Fibroblast of skin of left biceps (primary cell): ENCODE results near the gene H6PD.

Experiments used
- DNase-seq, 2 experiments: peaks; one replicate each; pipeline ENCODE4 v3.0.0-alpha.2; 2013; ENCODE audit warnings: low read depth in 2 of 2

The H6PD gene, protein sequence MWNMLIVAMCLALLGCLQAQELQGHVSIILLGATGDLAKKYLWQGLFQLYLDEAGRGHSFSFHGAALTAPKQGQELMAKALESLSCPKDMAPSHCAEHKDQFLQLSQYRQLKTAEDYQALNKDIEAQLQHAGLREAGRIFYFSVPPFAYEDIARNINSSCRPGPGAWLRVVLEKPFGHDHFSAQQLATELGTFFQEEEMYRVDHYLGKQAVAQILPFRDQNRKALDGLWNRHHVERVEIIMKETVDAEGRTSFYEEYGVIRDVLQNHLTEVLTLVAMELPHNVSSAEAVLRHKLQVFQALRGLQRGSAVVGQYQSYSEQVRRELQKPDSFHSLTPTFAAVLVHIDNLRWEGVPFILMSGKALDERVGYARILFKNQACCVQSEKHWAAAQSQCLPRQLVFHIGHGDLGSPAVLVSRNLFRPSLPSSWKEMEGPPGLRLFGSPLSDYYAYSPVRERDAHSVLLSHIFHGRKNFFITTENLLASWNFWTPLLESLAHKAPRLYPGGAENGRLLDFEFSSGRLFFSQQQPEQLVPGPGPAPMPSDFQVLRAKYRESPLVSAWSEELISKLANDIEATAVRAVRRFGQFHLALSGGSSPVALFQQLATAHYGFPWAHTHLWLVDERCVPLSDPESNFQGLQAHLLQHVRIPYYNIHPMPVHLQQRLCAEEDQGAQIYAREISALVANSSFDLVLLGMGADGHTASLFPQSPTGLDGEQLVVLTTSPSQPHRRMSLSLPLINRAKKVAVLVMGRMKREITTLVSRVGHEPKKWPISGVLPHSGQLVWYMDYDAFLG

DNA sequence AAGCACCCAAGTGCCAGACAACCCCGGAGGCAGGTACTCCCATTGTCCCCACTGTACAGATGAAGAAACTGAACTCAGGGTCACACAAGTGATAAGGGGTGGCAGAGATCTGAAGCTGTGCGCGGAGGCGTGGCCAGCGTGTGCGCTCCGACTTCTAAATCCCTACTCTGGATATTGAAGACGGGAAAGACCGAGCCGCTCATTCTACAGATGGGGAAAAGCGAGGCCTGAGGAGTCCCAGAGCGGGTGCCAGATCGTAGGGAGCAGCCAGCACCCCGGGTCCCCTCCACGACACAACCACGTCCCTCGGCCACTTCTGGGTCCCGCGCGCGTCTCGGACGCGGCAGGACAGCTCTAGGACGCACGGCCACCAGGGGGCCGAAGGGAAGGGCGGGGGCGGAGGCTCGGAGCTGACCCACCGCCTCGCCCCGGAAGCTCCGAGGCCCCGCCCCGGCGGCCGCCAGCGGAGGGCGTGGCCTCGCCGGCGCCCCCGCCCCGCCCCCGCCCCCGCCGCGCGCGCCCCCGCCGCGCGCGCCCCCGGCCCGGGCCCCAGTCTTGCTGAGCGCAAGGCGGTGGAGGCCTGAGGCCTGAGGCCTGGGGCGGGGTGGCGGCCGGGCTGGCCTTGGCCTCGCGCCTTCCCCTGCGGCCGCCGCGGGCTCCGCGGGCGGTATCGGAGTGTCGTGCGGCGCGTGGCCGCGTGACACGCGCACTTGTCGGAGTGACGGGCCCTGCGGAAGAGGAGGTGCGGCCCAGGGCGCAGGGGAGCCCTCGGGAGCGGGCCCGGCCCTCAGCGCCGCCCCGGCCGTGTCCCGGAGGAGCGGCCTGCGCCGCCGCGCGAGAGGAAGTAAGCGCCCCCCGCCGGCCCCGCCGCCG lies at the start of gene H6PD:
TSS of gene H6PD (plus strand) at position 552 of the 873 bp plus-strand sequence. CDS start 10,161 bp downstream, outside the sequence.
- peak; percentile 32 to 40 for DNase-seq

DNA sequence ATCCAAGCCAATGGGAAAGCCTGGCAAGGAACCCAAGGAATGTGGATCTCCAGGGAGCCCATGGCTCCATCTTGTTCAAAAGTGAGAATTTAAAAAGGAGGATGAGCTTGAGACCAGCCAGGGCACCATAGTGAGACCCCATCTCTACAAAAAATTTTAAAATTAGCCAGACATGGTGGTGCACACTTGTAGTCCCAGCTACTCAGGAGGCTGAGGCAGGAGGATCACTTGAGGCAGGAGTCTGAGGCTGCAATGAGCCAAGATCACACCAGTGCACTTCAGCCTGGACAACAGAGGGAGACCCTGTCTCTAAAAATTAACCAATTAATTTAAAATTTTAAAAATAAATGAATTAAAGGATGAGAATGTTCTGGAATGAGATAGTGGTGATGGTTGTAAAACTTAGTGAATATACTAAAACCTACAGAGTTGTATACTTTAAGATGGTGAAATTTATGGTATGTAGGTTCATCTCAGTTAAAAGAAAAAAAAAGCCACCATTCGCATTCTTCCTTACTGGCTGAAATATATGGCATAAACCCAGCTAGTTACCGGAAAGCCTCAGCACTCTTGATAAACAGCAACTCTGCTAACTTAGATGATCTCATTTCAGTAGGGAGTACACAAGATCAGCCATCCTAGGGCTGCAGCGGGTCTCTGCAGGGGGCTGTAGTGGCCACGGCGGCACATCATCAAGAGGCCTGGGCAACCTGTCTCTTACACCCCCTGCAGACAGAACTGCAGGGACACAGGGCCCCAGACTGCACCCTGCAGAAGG lies 48.3 kb upstream of the H6PD start:
- DNase-seq: no peak

DNA sequence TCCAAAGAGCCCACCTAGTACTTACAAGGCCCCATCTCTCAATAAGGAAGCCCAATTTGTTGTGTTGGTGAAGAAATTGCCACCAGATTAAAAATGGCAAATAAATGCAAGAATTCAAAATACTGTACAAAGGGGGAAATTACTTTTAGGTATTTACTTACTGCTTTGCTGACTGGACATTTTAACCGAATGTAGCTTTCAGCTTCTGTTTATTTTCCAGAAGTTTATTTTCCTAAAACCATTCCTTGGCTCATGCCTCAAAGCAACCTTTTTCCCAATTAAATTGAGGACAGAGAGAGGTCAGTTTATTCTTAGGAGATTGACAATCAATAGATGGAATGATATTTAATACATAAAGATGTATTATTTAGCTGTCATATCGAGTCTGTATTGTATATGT lies 47.6 kb upstream of the H6PD start:
- no peak for DNase-seq

DNA sequence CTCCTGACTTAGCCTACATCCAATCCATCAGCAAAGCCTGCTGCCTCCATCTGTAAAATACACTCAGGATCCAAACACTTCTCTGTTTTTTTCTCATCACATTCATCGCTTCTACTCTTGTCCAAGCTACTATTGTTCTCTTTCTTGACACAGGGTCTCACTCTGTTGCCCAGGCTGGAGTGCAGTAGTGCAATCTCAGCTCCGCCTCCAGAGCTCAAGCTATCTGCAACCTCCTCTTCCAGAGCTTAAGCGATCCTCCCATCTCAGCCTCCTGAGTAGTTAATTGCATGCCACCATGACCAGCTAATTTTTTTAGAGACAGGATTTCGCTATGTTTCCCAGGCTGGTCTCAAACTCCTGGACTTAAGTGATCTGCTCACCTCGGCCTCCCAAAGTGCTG lies 44.3 kb upstream of the H6PD start:
- no peak for DNase-seq

DNA sequence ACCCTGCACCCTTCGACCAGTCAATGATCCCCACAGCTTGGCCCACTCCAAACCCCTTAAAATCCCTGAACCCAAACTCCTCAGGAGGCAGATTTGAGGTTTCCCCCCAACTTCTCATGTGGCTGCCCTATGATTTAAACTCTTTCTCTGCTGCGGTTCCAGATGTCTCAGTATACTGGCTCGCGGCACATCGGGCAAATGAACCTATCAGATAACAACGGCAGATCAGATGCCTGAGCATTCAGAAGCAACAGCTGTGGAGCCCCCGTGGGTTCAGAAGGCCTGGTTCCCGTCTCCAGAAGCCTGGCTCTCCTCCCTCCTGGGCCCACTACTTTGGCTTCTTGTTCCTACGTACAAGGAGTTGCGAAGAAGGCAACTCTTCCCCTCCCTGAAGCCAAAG lies 43.3 kb upstream of the H6PD start:
- DNase-seq: no peak

DNA sequence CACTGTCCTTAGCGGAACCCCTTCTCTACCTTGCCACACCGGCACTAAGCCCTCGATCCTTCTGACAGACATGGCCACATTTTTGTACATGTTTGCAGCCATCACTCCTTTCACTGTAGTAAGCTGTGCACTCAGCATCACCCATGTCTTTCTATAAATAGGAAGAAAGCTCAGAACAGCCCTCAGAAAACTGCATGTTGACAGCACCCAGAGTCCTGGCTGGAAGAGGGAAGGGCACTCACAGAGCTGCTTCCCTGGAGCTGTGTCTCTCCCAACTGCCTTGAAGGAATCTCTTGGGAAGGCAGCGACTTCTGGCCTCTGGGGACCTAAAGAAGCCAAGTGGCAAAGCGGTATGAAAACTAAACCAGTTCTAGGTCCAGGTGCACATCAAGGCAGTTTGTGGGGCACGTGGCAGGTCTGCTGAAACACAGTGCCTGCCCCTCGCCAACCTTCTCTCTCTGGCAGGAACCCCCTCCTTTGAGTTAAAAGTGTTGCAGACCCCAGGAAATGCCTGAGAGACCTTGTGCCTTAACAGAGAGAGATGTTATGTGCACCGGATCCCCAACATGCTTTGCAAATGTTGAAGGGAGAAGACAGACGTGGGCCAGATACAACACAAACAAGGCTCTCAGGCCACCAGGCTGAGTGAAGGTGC lies 41.9 kb upstream of the H6PD start:
- DNase-seq: no peak

DNA sequence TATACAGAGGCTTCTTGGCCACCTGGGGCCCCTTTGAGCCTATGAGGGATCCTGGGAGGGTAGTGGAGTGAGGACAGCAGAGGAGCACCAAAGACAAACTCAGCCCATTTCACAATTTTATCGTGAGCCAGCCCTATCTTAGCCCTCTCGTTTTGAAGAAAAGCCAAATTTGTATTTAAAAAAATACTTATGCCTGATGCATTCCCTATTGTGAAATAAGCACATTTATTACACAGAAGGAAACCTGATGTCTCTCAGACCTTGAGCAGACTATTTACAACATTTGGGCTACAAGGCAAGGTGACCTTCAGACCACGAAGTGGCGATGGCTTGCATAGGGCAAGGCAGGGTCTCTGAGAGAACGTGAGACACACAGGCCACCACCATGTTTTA lies 41.3 kb upstream of the H6PD start:
- no peak for DNase-seq

DNA sequence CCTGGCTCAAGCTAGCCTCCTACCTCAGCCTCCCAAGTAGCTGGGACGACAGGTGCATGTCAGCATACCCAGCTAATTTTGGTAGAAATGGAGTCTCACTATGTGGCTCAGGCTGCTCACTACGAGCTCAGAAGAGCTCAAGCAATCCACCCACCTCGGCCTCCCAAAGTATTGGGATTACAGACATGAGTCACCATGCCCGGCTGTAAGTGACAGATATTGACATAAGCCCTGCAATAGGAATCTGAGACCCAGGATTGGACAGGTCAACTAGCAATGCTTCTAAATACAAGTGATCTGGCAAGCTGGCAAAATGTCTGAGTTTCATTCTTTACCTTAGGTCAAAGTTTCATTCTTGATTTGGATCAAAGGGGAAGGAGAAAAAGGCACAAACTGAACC lies 40.5 kb upstream of the H6PD start:
- DNase-seq: no peak

DNA sequence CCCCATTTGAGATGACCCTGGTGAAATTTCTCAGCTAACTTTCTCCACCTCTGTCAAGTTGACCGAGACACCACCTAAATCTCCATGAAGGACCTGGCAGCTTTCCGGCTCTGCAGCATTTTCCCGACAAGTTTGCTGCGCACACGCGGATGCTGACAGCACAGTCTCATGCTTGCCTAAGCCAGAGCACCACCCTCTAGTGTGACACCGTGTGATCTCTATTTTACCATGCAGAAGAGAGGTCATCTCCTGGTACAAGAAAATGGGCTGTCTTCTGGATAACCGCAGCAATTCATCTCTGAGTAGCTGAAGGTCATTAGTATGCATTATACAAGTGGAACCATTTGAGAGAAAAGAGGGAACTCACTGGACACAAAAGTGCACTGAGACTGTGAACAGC lies 38.9 kb upstream of the H6PD start:
- no peak for DNase-seq

DNA sequence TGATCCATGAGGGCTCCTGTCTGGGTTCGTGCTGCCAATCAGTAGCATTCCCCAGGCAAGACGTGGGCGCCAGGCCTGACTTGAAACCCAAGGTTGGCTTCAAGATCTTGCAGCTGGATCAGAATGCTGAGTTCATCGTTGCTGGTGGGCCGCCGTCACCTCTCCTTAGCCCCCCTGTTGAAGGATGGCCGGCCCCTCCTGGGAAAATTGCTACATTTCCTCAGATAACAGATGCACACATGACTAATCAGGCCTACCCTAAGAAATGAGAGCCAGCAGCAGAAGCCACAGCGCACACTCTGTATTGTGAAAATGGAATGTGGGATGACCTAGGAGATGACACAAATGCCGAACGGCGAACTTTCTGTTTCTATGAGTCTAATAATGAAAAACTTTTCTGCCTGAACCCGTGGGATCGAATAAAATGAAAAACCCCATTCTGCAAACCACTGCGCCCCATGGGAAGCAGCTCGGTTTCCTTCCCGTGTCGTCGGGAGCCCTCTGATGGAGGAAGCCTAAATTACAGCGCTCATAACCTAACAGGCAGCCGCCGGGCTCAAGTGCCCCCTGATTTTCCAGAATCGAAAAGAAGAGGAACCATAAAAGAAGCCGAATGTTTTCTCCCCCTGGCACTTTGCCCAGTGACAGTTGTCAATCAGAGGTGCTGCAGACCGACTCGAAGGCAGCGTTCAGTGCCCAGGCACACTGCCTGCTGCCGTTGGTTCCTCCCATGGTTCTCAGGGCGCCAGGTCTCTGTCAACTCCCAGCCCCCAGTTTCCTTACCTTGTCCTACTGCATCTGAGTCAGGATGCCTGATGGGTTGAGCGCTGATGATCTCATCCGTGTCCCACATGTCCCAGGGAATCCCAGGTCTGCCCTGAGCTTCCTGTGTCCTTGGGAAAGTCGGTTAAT lies 38.2 kb upstream of the H6PD start:
- peak; percentile 68 for DNase-seq

DNA sequence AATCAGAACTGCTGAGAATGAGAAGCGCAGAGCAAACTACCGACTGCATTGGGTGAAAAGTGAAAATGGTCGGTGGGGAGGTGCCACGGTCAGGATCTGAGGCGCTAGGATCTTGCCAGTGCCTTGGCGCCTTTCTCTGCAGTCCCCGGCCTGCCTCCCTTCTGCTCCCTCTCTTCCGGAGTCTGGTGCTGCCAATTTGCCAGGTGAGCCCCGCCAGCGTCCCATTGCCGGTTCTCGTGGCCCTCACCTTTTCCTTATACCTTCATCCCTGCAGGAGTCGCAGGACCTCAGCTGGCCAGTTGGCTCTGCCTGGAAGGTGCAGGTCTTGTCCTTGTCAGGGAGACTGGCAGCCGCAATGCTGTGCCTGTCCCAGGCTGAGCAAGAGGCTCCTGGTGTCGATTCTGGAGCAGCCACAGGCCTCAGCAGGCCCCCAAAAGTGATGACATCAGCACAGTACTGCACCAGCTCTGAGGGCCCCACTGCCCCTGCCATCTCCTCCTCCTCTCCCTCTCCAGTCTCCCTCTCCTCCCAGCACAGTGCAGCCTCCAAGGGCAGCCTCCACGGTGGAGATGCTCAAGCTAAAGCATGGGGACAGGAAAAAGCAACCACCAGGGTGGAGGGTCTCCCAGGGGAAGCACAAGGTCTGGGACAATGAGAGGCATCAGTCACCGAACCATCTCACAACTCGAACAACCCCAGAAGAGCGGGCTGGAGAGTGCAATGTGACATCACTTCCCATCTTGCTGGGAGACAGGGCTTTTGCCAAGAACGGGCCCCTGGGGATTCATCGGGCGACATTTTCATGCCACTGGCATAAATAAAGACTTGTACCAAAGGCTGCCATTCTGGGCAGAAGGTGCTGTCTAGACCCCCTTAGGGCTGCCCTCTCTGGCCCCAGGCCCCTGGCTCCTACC lies 37.1 kb upstream of the H6PD start:
- DNase-seq: no peak

DNA sequence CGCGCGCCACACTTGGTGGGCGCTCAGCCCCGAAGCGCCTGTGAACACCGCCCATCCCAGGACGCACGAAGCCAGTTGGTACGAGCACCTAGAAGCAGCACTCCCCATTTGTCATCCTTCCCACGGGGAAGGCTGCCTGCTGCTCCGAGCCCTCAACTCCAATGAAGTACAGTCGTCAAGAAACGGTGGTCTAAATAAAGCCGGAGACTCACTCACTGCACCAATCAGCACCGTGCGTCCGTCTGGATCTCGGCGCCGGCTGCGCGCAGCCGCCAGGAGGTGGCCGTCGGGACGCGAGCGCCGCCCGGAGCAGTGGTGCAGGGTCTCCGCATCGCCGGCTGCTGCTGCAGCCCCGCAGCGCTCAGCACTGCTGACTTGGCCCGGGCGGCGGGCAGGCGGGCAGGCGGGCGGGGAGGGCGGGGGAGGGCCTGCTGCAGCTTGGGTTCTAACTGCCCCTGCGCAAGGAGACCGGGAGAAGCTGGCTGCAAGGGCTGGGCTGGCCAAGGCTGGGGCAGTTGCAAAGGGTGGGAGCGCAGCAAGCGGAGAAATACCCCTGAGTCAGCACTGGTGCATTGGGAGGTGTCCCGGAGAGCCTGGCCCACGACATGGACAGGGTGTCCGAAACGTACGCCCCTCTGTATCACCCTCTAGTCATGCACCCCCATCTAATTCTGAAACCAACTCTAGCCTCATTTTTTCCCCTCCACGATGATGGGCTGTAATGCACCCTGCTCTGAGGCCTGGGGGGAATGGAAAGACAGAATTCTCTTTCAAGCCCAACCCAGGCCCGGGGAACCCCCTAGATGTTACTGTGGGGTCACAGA lies 35.8 kb upstream of the H6PD start:
- no peak for DNase-seq

DNA sequence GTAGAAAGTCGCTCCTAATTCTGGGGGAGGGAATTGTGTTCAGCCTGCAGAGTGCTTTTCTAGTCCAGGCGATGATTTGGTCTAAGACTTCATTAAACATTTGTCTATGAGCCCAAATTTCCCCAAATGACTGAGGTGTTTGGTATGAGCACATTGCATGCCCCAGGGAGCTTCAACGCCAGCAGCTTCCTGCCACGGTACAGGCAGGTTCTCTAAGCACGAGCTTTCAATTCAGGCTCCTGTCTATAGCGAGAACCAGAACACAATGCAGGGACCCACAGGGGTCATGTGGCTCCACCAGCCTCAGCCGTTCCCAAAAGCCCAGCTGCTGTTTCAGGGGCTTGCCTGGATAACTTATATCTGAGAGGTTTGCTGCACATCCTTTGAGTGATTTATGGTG lies 34.1 kb upstream of the H6PD start:
- no peak for DNase-seq

DNA sequence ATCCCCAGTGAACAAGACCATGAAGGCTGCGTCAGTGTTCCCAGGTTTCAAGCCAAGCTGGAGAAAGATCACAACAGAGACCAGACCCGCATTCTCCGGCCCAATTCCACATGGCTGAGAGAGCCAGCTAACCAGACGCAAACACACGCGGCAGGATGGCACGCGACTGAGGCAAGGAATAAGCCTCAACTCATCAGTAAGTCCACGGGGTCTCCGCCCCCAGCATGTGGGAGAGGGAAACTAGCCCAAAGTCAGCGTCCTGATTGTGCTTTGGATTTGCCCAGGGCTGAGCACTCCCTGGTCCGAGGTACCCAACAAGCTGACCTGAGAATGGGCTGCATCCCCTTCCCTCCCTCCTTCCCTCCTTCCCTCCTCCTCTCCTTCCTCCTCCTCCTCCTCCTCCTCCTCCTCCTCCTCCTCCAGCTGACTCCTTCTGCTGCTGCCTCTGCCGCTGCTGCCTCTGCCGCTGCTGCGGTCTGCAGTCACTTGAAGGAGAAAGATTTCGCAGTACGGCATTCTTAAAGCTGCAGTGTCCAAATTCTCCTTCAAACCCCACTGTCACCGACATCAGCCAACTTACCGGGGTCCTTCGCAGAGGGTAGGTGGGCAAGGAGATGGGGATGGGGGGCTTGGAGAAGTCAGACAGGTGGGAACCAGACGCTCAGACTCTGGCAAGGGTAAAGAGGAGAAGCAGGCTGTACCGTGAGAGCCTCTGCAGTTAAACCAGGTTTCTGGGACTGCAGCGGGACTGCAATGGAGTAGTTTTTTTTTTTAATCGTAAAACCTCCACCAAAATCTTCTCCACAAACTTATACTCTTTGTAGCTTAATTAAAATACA lies 33.0 kb upstream of the H6PD start:
- no peak for DNase-seq

DNA sequence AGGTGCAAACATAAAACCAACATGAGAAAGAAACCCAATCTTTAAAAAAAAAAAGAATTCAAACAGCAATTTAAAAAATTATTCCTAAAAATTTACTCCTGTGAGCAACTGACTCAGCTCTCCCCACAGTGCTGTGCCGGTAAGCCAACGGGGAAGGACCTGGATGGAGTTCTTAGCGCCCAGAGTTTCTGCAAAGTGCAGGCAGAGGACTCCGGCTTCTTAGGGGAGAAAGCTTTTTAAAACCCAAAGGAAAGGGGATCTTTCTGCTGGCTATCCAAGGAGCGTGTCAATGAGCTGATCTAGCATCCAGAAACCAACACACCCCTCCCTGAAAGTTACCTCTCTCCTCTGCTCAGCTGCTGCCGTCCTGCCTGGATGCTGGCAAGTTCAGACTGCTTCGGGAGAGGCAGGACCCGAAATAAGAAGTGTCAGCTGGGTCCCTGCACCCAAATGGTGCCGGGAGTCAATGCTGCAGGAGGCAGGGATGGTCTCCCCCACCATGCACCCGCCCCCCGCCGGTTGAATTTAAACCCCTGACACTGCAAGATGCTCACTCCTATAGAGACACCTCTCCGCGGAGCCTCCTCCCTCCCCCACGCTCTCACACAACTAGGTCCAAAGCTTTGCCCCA lies 32.2 kb upstream of the H6PD start:
- no peak for DNase-seq

DNA sequence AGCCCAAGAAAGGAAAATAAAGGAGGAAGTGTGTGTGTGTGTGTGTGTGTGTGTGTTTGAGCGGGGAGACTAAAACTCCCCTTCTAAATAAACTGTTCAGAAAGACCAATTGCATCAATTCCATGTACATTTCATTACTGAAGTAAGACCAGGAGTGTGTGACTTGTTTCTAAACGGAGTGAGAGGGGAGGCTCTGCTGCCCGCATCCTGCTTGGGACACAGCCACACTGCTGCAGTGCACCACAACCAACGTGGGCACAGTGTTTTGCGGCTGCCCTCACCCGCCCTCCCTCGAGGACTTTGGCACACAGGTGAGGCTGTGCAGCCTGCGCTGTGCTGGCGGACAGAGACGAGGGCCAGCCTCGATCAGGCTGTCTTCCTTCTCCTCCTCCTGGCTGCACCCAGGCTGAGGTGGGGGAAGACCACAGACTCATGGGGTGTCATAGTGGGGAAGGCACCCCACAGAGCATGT lies 31.0 kb upstream of the H6PD start:
- DNase-seq: no peak
